Measurements from ENCODE around the gene FARSA.

DNA sequence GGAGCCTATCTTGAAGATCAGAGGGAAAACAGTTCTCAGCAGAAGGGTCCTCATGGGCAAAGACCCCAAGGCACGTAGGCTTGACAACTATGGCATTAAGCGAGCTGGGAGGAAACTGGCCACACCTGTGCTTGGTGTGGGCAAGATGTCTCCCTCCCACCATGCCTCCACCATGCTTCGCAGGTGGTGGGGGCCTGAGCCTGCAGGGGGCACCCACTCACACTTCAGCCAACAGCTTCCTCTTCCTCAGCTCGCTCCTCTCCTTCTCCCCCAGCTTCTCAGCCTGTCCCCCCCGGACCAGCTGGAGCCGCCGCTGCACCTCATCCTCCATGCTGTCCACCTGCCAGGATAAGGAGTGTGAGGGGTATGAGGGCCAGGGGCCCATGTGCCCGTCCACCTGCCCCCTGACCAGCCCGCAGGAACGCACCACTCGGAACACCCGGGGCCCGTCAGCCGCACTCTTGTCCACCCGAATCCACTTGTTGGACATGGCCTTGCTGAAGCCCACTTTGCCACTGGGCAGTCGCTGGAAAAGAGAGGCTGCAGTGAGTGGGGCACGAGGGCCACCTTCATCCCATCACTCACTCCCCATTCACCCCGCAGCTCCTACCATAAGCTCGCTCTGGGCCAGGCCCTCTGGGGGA is 3.4 kb downstream of the FARSA start:
- no peak for TF ChIP-seq RARB (CRISPR knock-in tag; IDR thresholded peaks at IDR 0.05)
- TF ChIP-seq ARNTL (CRISPR knock-in tag; IDR thresholded peaks at IDR 0.05; ENCODE audit: borderline replicate concordance, low read depth) = no peak
- TF ChIP-seq, protein P1, sequence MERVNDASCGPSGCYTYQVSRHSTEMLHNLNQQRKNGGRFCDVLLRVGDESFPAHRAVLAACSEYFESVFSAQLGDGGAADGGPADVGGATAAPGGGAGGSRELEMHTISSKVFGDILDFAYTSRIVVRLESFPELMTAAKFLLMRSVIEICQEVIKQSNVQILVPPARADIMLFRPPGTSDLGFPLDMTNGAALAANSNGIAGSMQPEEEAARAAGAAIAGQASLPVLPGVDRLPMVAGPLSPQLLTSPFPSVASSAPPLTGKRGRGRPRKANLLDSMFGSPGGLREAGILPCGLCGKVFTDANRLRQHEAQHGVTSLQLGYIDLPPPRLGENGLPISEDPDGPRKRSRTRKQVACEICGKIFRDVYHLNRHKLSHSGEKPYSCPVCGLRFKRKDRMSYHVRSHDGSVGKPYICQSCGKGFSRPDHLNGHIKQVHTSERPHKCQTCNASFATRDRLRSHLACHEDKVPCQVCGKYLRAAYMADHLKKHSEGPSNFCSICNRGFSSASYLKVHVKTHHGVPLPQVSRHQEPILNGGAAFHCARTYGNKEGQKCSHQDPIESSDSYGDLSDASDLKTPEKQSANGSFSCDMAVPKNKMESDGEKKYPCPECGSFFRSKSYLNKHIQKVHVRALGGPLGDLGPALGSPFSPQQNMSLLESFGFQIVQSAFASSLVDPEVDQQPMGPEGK (CRISPR knock-in tag; IDR thresholded peaks at IDR 0.05; ENCODE audit: borderline replicate concordance) = no peak

All from SK-N-SH treated with all-trans-retinoic acid at 6 μM for 48 hours (cell line).